GM12891 (cell line): ENCODE results near the gene IL17D.

Experiments used
- PAX5 ChIP-seq: IDR thresholded peaks from 2 replicates; pipeline ENCODE4 v1.6.1; 2011; ENCODE audit warnings: low read length, moderate library complexity, mild to moderate bottlenecking; ENCODE audit not compliant: insufficient read depth, severe bottlenecking
- POLR2A ChIP-seq: IDR thresholded peaks from 2 replicates; pipeline ENCODE4 v1.6.1; 2011; ENCODE audit warnings: low read depth, low read length, control low read depth
- POLR2AphosphoS5 ChIP-seq: IDR thresholded peaks from 2 replicates; pipeline ENCODE4 v1.6.1; 2011; ENCODE audit warnings: low read depth, low read length, control low read depth
- TAF1 ChIP-seq: IDR thresholded peaks from 2 replicates; pipeline ENCODE4 v1.6.1; 2011; ENCODE audit warnings: low read depth, low read length, control low read depth

GRCh38 chr13:20769091-20769490, 65.6 kb downstream of the IL17D start:
- TF ChIP-seq TAF1 (no peak), POLR2AphosphoS5 (no peak), POLR2A (no peak), PAX5 (no peak)
